COLO829 (cell line): ENCODE results near the gene RAB8B.

Experiments used
- DNase-seq: peaks from one replicate; pipeline ENCODE4 v3.0.0; 2012; ENCODE audit warnings: low spot score

RAB8B gene

DNA sequence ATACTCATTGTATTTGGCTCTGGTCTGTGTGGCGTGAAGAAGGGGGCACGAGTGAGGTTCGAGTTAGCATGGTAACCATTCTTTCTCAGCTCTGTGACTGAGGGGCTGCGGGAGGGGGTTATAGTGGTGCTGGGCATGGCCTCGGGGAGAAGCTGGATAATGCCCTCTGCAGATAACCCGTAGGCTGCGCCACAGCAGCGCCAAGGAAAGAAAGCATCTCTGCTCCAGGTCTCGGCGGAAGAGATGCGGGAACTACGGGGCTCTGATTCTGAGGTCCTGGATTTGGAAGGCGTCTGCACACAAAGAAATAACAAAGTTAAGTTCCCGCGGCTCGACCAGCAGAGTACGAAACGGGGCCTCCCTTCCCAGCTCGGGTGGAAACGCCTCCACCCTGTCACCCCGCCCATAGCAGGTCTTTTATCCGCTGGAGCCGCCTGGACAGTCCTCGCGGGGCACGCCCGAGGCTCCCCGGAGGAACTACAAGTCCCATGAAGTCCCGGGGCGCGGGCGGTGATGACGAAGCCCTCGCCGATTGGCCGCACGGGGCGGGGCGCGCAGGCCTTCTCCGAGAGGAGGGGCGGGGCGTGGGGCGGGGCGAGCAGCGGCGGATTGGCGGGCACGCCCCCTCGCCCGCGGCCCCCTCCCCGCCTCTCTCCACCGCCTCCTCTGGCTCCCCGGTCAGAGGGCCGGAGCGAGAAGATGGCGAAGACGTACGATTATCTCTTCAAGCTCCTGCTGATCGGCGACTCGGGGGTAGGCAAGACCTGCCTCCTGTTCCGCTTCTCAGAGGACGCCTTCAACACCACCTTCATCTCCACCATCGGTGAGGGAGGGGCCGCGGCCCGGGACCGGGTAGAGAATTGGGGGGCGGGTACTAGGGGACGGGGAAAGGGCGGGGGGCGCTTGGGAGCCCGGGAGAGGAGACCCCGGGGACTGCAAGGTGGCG, at the start of gene RAB8B:
Gene RAB8B (plus strand): TSS at position 681 of the 946 bp plus-strand sequence. CDS start 19 bp downstream, at position 700.
- peak; percentile 63 for DNase-seq

DNA sequence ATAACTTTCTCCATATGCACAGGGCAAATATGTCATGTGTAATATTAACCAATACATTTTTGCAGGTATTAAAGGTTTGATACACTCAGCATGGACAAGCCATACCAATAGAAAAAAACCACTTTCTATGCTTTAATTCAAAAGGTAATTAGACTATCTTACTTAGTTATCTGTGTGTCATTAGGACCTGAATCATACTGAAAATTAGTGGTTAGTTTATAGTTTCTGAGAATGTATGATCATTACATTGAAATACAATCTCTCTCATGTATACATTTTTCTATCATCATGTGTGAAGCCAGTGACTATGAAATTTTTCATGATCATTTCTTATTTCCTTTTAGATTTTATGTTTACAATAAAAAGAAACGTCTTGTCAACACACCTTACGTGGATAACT, 48.5 kb upstream of the RAB8B start:
- no peak for DNase-seq

DNA sequence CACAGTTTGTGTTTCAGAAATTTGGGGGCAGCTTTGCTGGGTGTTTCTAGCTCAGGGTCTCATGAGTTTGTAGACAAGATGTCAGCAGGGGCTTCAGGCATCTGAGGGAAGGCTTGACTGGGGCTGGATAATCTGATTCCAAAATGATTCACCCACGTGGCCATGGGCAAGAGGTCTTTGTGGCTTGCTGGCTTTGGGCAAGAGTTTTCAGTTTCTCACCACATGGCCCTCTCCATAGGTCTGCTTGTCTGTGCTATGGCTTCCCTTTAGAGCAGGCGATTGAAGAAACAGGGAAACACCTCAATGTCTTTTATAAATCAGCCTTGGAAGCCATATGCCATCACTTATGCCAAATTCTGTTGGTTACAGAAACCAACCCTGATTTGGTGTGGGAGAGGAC, 44.0 kb upstream of the RAB8B start:
- no peak for DNase-seq

DNA sequence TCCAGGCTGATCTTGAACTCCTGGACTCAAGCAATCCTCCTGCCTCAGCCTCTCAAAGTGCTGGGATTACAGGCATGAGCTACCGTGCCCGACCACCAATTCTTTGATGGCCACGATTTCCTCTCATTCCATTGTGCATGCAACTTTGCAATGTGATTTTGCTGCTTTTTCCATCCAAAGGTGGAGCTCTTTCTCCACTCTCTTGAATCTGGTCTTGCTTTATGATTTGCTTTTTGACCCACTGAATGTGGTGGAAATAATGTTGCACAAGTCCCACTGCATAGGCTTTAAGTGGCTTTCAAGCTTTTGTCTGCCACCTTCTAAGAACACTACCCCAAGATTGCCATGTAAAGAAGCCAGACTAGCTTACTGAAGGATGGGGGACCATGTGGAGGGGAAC, 42.7 kb upstream of the RAB8B start:
- DNase-seq: no peak

DNA sequence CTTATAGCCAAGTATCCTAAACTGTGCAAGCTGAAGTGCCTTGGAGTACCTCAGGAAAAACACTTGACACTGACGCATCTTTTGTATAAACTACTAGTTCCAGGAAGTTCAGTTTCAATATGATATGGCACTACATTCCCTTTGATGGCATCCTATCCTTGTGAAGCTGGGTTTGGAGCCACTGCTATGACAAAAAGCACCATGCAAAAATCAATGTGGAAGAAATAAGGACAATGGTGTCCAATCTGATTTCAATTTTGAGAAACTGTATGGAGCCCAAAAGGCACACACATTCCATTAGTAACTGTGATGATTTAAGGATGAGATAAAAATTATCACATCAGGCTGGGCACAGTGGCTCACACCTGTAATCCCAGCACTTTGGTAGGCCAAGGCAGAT, 37.7 kb upstream of the RAB8B start:
- no peak for DNase-seq

DNA sequence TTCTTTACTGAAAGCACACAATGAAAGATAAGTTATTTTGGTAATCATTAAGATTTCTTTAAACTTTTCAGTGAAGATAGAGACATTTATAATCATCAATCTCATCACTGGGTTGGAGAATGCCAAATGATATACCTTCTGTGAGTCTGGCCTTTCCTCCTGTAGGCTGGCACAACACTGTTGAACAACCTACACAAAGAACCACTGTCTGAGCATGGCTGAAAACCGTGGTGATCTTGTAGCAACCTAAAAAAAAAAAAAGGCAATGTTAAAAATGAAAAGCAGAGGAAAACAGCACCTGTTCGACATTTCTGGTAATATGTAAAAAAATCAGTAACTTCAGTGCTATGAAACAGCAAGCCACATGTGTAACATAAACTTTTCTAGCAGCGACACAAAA, 33.9 kb upstream of the RAB8B start:
- no peak for DNase-seq

DNA sequence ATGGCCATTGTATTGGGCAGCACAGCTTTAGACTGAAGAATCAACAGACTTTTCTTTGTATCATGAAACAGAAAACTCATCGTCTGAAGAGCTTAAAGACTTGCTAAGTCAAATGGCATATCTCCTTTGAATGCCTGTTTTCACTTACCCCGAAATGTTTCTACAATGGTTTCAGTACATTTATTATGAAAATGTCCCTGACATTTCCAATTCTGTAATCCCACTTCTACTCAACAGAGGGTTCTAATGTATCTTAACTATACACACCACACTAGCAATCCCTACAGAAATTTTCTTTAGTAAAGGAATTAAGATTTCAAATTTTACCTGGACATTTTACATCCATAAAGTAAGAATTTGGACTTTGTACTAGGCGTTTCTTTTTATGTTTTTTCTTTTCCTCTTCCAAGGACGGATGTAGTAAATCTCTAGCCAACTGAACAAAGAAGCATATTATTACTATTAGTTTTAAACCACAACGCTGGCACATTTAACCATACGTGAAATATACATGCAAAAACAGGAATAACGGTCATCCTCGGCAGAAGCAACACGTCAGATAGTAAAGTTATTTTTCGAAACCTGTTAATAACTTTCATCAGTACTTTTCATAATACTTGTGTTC, 33.2 kb upstream of the RAB8B start:
- no peak for DNase-seq

DNA sequence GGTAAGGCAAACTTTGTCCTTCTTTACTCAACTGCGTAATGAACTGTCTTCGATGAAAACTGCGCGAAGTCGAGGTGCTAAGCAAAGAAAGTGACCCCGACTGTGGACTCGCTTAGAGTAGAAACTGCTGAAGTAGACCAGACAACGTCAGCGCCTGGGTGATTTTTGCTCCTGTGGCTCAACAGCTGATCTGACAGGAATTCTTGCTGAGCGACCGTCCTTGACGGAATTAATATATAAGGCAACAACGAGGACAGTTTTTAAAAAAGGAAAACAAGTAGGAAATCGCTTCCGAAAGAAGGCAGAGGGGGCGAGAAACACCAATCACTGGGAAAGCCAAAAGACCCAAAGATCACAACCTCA, 32.7 kb upstream of the RAB8B start:
- DNase-seq: no peak

DNA sequence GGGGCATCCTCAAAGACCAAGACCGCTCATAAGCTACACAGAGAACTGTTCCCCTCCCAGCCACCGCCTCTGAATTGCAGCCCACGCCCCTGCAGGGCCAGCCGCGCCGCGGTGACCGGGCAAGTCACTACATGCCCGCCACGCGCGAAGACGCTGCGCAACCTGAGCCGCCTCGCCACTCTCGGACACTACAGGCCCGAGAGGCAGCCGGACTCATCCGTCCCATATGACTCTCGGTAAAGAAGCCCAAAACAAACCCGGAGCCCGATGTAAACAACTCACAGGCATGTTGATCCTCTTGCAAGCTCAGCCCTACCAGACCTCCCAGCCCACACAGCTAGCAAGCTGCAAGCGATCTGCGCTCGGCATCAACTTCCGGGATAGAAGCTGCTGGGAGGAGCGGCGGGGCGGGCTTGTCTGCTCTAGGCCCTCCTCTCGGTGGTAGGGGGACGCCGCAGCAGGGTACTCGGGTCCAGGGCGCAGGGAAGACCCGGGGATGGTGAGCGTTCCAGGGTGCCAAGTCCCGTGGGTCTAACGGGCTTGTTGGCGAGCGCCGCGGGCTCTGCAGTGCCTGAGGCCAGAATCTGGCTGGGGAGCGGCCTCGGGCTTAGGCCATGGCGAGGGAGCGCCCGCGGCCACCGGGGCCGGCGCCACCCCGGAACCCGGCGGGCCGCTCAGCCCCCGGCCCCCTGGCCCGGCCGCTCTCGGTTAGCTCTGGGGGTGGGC, 32.1 kb upstream of the RAB8B start, which contains the start of gene RPS27L:
Gene RPS27L (minus strand): TSS at position 360 of the 726 bp plus-strand sequence. CDS start 72 bp downstream, at position 288.
- peak; percentile 53 for DNase-seq

DNA sequence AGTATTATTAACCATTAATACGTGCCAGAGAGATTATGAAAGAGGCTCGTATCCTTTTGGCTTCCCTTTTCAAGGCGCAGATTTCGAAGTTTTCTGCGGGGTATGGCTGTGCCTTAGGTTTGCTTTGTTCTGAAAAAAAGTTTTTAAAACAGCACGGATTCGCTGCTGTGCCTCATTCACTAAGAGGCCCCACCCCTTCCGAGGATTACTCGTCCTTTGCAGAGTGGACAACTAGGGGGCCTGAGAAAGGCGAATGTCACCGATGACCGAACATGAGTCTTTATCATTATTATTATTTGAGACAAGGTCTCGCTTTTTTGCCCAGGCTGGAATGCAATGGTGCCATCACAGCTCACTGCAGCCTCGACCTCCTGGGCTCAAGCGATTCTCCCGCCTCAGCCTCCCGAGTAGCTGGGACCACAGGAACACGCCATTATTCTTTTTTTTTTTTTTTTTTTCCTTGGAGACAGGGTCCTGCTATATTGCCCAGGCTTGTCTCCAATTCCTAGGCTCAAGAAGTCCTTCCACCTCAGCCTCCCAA, 31.4 kb upstream of the RAB8B start:
- DNase-seq: no peak

DNA sequence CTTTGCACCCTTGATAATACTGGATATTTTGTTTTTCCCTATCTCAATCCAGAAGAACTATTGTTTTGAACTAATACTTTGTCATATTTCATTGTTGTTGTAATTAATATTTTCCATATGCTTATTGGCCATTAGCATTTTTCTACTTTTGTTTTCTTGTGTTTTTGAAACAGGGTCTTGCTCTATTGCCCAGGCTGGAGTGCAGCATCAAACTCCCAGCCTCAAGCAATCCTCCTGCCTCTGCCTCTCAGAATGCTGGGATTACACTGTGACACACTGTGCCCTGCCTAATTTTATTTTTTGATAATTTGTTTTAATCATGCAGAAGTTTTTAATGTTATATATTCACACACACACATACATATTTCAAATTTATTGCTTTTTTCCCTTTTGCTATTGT, 28.8 kb upstream of the RAB8B start:
- DNase-seq: no peak

DNA sequence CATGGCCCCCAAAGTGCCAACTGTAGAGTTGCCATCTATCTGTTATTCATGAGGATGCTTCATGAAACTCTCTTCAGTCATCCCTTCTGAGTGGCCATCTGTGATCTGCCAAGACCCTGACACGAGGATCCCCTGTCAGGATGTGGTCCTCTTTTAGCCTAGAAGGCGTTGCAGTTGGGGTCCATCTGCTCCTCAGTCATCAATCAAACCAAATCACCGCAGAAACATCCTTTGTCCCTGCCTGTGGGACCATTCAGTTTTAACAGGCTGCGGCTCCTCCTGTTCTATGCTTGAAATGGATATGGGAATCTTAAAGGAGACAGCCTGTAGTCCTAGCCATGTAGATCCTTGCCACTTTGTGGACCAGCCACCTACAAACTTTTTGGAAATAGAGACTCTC, 26.2 kb upstream of the RAB8B start:
- DNase-seq: no peak

DNA sequence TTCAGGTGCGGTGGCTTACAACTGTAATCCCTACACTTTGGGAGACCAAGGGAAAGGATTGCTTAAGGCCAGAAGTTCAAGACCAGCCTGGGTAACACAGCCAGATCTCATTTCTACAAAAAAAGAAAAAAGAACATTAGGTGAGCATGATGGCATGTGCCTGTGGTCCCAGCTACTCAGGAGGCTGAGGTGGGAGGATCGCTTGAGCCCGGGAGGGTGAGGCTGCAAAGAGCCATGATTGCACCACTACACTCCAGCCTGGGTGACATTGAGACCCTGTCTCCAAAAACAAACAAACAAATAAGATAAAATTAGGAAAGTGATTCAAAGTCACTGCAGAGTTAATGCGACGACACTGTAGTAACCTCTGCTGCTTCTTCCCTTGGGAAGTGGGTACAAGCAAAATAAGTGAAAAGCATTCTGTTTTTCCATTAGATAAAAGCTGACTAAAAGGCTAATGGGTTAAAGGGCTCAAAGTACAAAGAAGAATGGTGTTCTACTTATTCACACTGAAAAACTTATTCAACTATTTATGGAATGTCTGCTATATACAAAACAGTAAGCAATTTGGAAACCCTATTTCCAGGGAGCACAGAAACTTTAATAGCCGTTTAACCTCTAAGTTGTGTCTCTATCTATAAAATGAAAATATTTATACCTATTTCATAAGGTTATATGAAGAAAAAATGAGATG, 24.1 kb upstream of the RAB8B start:
- DNase-seq: no peak

DNA sequence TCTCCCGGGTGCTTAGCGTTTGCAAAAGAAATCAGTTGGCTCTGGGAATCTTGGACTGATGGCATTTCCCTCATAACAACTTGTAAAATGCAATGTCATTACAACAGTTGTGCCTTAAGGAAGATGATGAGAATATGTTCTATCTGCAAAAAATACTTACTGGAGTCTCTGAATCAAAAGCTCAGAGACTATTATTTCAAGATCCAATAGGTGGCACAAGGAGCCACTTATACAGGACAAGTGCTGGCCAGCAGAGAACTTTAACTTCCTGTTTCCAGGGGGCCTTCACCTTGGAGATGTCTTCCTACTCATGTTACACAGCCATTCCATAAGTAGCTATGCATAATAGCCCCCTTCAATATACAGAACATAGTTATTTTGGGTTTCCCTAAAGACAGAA, 23.2 kb upstream of the RAB8B start:
- no peak for DNase-seq

DNA sequence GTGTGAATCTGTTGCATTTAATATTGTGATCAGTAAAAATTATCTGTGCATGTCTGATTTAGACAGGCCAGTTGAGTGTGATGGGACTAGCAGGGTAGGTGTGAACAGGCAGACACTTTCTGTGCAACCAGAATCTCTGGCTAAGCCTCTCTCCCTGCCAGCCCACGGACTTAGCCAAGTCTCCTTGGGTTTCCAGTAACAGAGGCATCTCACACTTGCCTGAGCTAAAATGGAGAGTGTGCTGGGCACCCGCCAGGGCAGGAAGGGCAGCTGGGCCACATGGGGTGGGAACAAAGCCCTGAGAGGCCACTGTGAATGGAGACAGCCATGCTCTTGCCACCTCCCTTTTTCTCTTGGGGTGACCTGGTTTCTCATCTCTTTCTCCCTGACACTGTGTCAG, 19.6 kb upstream of the RAB8B start:
- no peak for DNase-seq

DNA sequence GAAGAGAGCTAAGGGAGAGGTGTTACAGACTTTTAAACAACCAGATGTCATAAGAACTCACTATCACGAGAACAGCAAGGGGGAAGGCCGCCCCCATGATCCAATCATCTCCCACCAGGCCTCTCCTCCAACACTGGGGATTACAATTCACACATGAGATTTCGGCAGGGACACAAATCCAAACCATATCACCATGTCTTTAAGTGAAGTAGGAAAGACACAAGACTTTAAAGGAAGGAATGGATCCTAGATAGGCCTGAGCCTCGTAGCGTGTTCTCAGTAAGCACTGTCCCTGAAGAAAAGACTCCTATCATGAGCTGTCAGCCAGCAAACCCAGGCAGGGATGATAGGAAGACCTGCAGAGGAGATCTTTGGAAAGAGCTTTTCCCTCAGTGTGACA, 17.0 kb upstream of the RAB8B start:
- no peak for DNase-seq

DNA sequence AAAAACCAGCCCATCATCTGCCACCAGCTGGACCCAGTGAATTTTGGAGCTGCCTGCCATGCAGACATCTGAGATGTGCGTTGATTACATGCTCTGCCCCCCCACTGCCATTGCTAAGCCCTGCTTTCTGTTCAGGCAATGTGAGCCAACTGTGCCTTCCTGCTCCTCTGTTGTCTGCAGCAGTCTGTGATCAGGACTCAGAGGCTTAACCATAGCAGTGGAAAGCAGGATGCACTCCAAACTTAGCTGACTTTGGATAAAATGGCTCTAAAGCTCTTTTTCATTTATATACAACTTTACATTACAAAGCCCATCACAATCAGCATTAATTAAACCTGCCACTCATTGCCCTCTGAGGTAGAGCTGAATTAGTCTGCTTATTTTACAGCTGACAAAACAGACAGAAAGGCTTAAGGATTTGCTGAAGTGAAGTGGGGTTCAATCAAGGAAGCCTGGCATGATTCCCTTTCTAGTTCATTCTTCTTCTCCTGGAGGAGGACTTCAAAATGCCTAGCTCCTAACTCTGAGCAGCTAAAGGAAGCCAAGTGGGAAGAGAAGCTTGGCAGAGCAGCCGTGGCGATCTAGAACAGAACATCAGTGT, 16.5 kb upstream of the RAB8B start:
- DNase-seq: no peak

DNA sequence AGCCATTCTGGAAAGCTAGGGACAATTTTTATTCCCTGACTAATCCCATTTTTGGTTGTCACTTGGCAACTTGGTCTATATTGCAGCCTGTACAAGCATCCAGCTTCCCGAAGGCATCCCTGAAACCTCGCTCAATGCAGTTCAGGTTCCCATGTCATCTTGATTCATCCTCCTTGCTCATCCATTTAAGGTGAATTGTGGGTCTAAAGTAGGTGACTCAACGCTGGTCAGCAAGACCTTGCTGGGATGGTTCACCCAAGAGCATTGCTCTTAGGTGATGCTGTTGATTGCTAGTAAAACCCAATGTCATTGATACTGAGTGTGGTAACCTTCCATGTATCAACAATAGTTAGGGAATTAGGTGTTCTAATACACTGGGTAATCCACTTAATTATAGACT, 13.1 kb upstream of the RAB8B start:
- no peak for DNase-seq

DNA sequence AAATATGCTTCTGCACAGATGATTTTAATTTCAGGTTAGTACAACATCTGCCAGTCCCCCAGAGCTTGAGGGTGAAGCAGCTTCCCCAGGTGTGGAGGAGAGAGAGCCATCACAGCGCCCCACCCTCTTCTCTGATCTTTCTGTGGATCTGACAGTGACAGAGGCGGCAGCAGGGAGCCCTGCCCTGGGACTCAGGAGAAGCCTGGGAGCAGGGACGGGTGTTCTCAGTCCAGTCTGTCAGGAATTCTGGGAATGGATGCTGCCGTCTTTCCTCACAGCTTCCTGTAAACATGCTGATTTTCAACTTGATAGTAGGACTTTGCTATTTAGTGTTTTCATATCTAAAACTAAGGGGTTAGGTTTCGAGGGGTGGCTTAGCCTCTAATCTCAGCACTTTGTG, 11.4 kb upstream of the RAB8B start:
- DNase-seq: no peak

DNA sequence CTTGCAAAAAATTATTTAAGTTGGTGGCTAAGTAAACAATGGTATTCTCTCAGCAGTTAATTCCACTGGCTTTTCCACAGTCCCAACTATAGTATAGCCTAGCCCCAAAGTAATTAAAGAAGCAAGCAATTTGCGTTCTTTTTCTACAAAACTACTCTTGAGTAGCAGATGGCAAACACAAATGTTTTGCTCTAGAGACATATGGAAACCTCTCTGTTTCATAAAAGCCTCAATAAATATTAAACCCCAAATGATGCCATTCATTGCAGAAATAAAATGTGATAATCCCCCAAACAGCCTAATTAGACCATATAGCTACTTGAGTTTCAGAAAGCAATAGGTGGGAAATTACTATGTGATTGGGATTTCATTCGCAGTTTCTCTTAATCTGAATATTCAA, 8.7 kb upstream of the RAB8B start:
- DNase-seq: no peak

DNA sequence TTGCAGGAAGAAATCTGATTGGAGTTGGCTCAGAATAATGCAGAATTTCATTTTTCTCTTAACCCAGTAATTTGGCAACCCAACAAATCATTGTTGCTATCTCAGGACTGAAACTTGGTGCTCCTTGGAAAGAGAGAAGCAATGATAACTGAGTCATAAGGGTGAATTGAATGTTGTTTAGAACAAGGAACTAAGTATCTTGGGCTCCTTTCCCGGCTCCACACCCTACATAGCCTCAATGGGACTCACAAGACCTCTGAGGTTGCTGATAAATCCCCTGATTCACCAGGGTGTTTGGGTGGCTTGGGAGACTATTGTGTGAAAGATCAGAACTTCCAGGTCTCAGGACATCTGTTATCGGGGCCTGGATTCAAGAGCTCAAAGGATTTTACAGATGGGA, 7.8 kb upstream of the RAB8B start:
- DNase-seq: no peak

DNA sequence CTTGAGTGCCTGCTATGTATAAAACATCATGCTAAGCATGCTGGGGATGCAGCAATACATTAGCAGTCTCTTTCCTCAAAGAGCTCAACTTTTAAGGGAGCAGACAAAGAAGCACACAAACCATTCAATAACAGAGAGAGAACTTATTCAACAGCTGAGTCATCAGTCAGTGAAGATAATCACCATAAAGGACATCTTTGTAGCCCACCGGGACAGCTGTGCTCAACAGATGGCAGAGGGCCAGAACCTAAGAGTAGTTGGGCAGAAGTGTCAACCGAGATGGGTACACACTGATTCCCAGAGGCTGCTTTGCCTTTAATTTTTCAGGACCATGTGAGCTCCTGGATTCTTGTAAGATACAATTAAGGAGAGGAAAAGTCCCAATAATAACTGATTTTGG, 4.2 kb upstream of the RAB8B start:
- DNase-seq: peak; percentile 76
